Measurements from ENCODE around the gene NOSTRIN.

The NOSTRIN gene

DNA sequence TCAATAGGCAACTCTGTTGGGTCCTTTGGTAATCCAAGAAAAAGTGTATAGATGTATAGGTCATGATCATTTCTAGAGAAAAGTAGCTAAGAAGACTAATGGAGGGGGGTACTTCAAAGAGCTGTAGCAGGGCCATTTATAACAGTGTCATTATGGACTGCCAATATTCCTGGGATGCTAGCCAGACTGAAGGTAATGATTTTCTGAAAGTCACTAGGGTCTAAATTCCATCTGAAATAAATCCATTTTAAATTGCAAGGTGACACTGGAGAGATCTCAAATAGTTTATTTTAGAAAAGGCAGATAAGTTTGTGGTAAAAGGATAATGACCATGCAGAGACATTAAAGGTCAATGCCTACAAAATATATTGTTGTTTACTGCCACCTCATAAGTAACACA is 92.3 kb downstream of the NOSTRIN start:
- TF ChIP-seq EZH2phosphoT487 (conservative IDR thresholded peaks at IDR 0.05; ENCODE audit: low read length), result no peak
- TF ChIP-seq, protein P1, sequence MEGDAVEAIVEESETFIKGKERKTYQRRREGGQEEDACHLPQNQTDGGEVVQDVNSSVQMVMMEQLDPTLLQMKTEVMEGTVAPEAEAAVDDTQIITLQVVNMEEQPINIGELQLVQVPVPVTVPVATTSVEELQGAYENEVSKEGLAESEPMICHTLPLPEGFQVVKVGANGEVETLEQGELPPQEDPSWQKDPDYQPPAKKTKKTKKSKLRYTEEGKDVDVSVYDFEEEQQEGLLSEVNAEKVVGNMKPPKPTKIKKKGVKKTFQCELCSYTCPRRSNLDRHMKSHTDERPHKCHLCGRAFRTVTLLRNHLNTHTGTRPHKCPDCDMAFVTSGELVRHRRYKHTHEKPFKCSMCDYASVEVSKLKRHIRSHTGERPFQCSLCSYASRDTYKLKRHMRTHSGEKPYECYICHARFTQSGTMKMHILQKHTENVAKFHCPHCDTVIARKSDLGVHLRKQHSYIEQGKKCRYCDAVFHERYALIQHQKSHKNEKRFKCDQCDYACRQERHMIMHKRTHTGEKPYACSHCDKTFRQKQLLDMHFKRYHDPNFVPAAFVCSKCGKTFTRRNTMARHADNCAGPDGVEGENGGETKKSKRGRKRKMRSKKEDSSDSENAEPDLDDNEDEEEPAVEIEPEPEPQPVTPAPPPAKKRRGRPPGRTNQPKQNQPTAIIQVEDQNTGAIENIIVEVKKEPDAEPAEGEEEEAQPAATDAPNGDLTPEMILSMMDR (IDR thresholded peaks at IDR 0.05; ENCODE audit: insufficient read depth, low read length, poor library complexity, severe bottlenecking), result no peak
- no peak overlapping the region for H2AFZ ChIP-seq (ENCODE audit: low read depth, low read length, severe bottlenecking)
- H3K9me3 ChIP-seq (ENCODE audit: insufficient read depth, low read length), result no peaks in the 10 kb centered on the region
- no peaks in the 10 kb centered on the region for H3K9me2 ChIP-seq (replicated peaks; ENCODE audit: insufficient read depth, low read length)
- no peaks in the 10 kb centered on the region for H3K27me3 ChIP-seq (ENCODE audit: low read length)
- H3K36me3 ChIP-seq (ENCODE audit: low read length), result no peaks in the 10 kb centered on the region
- no peak overlapping the region for H3K27ac ChIP-seq (ENCODE audit: low read depth, low read length)
- H3K4me3 ChIP-seq (ENCODE audit: insufficient read depth, low read length, poor library complexity, severe bottlenecking), result no peak overlapping the region
- no peaks in the 10 kb centered on the region for H3F3A ChIP-seq (ENCODE audit: insufficient read depth)
- H3K9ac ChIP-seq (ENCODE audit: low read length), result no peak overlapping the region
- no peaks in the 10 kb centered on the region for H4K20me1 ChIP-seq (ENCODE audit: low read depth, low read length)
- H3K79me2 ChIP-seq (ENCODE audit: insufficient read depth, low read length), result peaks cover 5% of the 10 kb centered on the region
- no peak overlapping the region for H3K4me2 ChIP-seq (ENCODE audit: low read depth, low read length, poor library complexity, severe bottlenecking)

DNA sequence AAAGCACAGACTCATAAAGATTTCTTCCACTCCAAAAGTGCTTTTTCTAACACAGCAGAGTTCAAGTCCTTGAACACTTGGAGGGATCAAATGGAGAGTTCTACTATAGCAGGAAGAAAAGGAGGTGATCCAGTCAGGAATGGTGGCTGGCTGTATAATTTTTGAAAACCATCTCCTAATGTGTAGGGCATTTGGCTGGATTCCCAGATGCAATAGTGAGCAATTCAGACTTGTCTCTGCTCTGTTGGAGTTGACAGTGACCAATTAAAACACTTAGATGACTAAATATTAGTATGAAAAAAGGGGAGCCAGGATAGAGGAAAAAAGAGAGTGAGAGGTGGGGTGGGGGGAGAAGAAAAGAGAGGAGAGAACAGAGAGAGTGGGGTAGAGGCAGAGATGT is 93.3 kb downstream of the NOSTRIN start:
- Histone ChIP-seq H3K9ac (ENCODE audit: low read length) (no peak overlapping the region), H3K9me3 (ENCODE audit: insufficient read depth, low read length) (no peaks in the 10 kb centered on the region), H4K20me1 (ENCODE audit: low read depth, low read length) (no peaks in the 10 kb centered on the region), H3K36me3 (ENCODE audit: low read length) (no peaks in the 10 kb centered on the region), H3K79me2 (ENCODE audit: insufficient read depth, low read length) (no peaks in the 10 kb centered on the region), H3K9me2 (replicated peaks; ENCODE audit: insufficient read depth, low read length) (no peaks in the 10 kb centered on the region), H3K27ac (ENCODE audit: low read depth, low read length) (no peak overlapping the region), H3K27me3 (ENCODE audit: low read length) (no peaks in the 10 kb centered on the region), H3K4me2 (ENCODE audit: low read depth, low read length, poor library complexity, severe bottlenecking) (no peak overlapping the region), H3K4me3 (ENCODE audit: insufficient read depth, low read length, poor library complexity, severe bottlenecking) (no peak overlapping the region), H2AFZ (ENCODE audit: low read depth, low read length, severe bottlenecking) (no peak overlapping the region), H3F3A (ENCODE audit: insufficient read depth) (no peaks in the 10 kb centered on the region)
- no peak for TF ChIP-seq EZH2phosphoT487 (conservative IDR thresholded peaks at IDR 0.05; ENCODE audit: low read length)
- TF ChIP-seq, protein P1 (IDR thresholded peaks at IDR 0.05; ENCODE audit: insufficient read depth, low read length, poor library complexity, severe bottlenecking), result no peak

DNA sequence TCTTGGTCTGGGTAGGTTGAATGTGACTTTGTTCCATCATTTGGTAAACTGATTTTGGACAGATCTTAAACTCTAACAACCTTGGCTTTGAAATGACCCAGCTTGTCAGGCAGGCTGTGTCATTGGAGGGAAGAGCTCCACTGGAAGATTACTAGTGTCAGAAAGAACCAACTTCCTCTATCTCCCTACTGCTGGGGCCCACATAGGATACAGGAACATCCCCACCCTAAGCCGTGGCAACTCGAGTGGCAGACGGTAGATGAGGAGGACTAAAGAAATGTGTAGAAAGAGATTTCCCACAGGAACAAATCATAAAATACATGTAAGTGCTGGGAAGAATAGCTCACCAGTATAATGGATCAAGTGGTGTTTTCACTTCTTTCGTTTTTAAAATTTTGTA is 94.3 kb downstream of the NOSTRIN start:
- Histone ChIP-seq H3K36me3 (ENCODE audit: low read length) (no peaks in the 10 kb centered on the region), H2AFZ (ENCODE audit: low read depth, low read length, severe bottlenecking) (no peak overlapping the region), H3K9me2 (replicated peaks; ENCODE audit: insufficient read depth, low read length) (no peaks in the 10 kb centered on the region), H3K27ac (ENCODE audit: low read depth, low read length) (no peak overlapping the region), H3K4me2 (ENCODE audit: low read depth, low read length, poor library complexity, severe bottlenecking) (no peak overlapping the region), H3K79me2 (ENCODE audit: insufficient read depth, low read length) (no peaks in the 10 kb centered on the region), H3K9me3 (ENCODE audit: insufficient read depth, low read length) (no peaks in the 10 kb centered on the region), H4K20me1 (ENCODE audit: low read depth, low read length) (no peaks in the 10 kb centered on the region), H3K4me3 (ENCODE audit: insufficient read depth, low read length, poor library complexity, severe bottlenecking) (no peak overlapping the region), H3K9ac (ENCODE audit: low read length) (no peak overlapping the region), H3F3A (ENCODE audit: insufficient read depth) (no peaks in the 10 kb centered on the region), H3K27me3 (ENCODE audit: low read length) (no peaks in the 10 kb centered on the region)
- TF ChIP-seq, protein P1 (IDR thresholded peaks at IDR 0.05; ENCODE audit: insufficient read depth, low read length, poor library complexity, severe bottlenecking), result no peak

DNA sequence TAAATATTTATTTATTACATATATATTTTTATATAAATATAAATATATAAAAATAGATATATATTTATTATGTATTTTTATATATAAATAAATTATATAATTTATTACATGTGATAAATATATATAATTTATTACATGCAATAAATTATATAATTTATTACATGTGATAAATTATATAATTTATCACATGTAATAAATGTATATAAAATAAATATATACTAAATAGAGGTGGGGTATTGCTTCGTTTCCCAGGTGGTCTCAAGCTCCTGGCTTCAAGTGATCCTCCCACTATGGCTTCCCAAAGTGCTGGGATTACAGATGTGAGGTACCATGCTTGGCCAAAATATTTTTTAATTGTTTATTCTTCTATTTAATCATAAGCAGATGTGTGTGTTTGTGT is 95.0 kb downstream of the NOSTRIN start:
- no peak overlapping the region for H3K27ac ChIP-seq (ENCODE audit: low read depth, low read length)
- H3F3A ChIP-seq (ENCODE audit: insufficient read depth), result no peaks in the 10 kb centered on the region
- H3K9ac ChIP-seq (ENCODE audit: low read length), result no peak overlapping the region
- H3K4me3 ChIP-seq (ENCODE audit: insufficient read depth, low read length, poor library complexity, severe bottlenecking), result no peak overlapping the region
- no peak overlapping the region for H3K4me2 ChIP-seq (ENCODE audit: low read depth, low read length, poor library complexity, severe bottlenecking)
- no peaks in the 10 kb centered on the region for H3K36me3 ChIP-seq (ENCODE audit: low read length)
- no peaks in the 10 kb centered on the region for H3K79me2 ChIP-seq (ENCODE audit: insufficient read depth, low read length)
- H3K9me3 ChIP-seq (ENCODE audit: insufficient read depth, low read length), result no peaks in the 10 kb centered on the region
- no peaks in the 10 kb centered on the region for H3K9me2 ChIP-seq (replicated peaks; ENCODE audit: insufficient read depth, low read length)
- H3K27me3 ChIP-seq (ENCODE audit: low read length), result no peaks in the 10 kb centered on the region
- H2AFZ ChIP-seq (ENCODE audit: low read depth, low read length, severe bottlenecking), result no peak overlapping the region
- no peak for TF ChIP-seq EZH2phosphoT487 (conservative IDR thresholded peaks at IDR 0.05; ENCODE audit: low read length)
- TF ChIP-seq, protein P1 (IDR thresholded peaks at IDR 0.05; ENCODE audit: insufficient read depth, low read length, poor library complexity, severe bottlenecking), result no peak
- no peaks in the 10 kb centered on the region for H4K20me1 ChIP-seq (ENCODE audit: low read depth, low read length)

Measured in SU-DHL-6 (cell line).